ENCODE data around the gene MACROD2.

MACROD2 gene

GRCh38 chr20:15909995-15910394 is 1914.7 kb downstream of the MACROD2 start:
- DNase-seq (ENCODE audit: low read depth), result no peak
- TF ChIP-seq CTCF (conservative IDR thresholded peaks at IDR 0.05; ENCODE audit: low read length), result no peak
- no peak overlapping the region for H3K4me3 ChIP-seq (ENCODE audit: low read length)

DNA sequence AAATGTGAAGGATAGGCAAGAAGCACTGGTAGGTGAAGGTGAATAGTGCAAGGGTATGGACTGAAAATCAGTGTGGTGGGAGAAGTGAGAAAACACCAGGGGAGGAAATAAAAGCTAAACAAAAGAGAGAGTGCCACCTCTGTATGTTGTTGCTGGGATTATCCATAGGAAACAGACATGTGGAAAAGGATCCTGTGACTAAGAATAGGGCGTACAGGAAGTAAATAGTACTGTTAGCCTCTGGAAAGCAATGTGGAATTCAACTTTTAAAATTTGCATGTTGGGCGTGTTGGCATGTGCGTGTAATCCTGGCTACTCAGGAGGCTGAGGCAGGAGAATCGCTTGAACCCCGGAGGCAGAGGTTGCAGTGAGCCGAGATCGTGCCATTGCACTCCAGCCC is 1916.3 kb downstream of the MACROD2 start:
- no peak for TF ChIP-seq CTCF (conservative IDR thresholded peaks at IDR 0.05; ENCODE audit: low read length)
- DNase-seq (ENCODE audit: low read depth), result no peak
- no peak overlapping the region for H3K4me3 ChIP-seq (ENCODE audit: low read length)

- no peak for TF ChIP-seq CTCF (conservative IDR thresholded peaks at IDR 0.05; ENCODE audit: low read length)
- no peak overlapping the region for H3K4me3 ChIP-seq (ENCODE audit: low read length)
- DNase-seq (ENCODE audit: low read depth), result no peak
Measured at GRCh38 chr20:15913391-15914025, 1918.2 kb downstream of the MACROD2 start.

DNA sequence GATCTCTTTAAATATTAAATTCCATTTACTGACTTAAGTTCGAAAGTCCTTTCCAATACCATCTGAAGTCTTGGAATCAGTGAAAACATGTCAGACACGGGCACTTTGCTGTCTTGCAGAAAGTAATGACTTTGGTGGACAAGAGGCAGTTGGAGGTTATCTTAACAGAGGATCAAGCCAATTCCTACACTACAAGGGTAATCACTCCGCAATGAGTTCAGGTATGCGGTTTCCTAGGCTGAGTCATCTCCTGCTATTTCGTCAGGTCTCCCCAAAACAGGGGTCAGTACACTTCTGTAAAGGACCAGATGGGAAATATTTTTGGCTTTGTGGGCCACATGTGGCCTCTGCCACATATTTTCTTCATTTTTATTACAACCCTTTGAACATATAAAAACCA is 1921.3 kb downstream of the MACROD2 start:
- H3K4me3 ChIP-seq (ENCODE audit: low read length), result no peak overlapping the region
- no peak for DNase-seq (ENCODE audit: low read depth)
- no peak for TF ChIP-seq CTCF (conservative IDR thresholded peaks at IDR 0.05; ENCODE audit: low read length)

DNA sequence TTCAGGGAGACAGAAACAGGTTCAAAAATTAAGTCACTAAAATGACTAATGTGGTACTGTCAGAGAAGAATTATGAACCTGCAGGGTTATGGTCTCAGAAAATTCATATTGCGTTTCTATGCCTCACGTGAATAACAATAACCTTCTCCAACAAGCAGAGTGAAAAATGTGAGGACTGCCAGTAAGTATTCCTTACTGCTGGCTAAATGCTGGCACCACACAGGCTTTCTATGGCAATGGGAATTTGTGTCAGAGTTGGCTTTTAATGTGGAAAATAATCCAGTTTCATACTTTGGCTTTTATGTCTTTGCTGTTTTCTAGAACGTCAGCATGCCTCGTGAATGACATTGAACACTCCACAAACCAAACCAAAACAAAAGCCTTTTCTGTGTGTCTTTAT is 1922.0 kb downstream of the MACROD2 start:
- DNase-seq (ENCODE audit: low read depth), result no peak
- no peak overlapping the region for H3K4me3 ChIP-seq (ENCODE audit: low read length)
- no peak for TF ChIP-seq CTCF (conservative IDR thresholded peaks at IDR 0.05; ENCODE audit: low read length)

DNA sequence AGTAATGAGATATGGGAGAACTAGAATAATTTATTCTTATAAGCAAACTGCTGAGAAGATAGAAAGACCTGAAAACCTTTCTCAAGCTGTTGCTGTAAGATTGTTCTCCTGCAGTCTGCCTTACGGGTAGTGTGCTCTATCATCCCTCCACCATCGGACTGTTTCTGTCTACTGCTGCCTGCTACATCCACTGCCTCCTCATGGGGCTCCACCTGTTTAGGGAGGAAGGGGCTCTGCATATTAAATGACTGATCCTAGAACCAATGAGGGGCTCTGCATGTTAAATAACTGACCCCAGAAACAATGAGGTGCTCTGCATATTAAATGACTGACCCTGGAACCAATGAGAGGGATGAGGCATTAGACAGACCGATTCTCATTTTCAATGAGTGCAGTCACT is 1923.3 kb downstream of the MACROD2 start:
- H3K4me3 ChIP-seq (ENCODE audit: low read length), result no peak overlapping the region
- DNase-seq (ENCODE audit: low read depth), result no peak
- TF ChIP-seq CTCF (conservative IDR thresholded peaks at IDR 0.05; ENCODE audit: low read length), result no peak

GRCh38 chr20:15919118-15919517 is 1923.8 kb downstream of the MACROD2 start:
- DNase-seq (ENCODE audit: low read depth), result no peak
- no peak overlapping the region for H3K4me3 ChIP-seq (ENCODE audit: low read length)
- TF ChIP-seq CTCF (conservative IDR thresholded peaks at IDR 0.05; ENCODE audit: low read length), result no peak
